Fibroblast of pulmonary artery (primary cell): ENCODE results near the gene GAB3.
"Not testable (repeated sequence)": the region's sequence is repeated elsewhere in the genome, so short reads cannot be mapped to it uniquely, and the experiment has no call there.

Source experiments
- DNase-seq: peaks from one replicate; pipeline ENCODE4 v3.0.0-alpha.2; 2010; ENCODE audit warnings: low read depth
- H3K4me3 ChIP-seq: replicated peaks from 2 replicates; pipeline ENCODE4 v1.5.1; 2011; ENCODE audit warnings: low read depth, mild to moderate bottlenecking, control low read depth, low read length, moderate library complexity
- CTCF ChIP-seq: IDR thresholded peaks from 2 replicates; pipeline ENCODE4 v1.5.1; 2011; ENCODE audit warnings: mild to moderate bottlenecking, control low read depth, low read length, inconsistent platforms; ENCODE audit errors: missing control alignments

GAB3 gene

GRCh38 chrX:154658957-154659356, 91.9 kb downstream of the GAB3 start:
- H3K4me3 ChIP-seq: no peak overlapping the region
- no peak for DNase-seq
- TF ChIP-seq CTCF: no peak

GRCh38 chrX:154658187-154658586, 92.7 kb downstream of the GAB3 start:
- no peak overlapping the region for H3K4me3 ChIP-seq
- DNase-seq: no peak
- no peak for TF ChIP-seq CTCF

GRCh38 chrX:154657226-154657805, 93.6 kb downstream of the GAB3 start:
- no peak overlapping the region for H3K4me3 ChIP-seq
- no peak for TF ChIP-seq CTCF
- DNase-seq: no peak

GRCh38 chrX:154655786-154656185, 95.1 kb downstream of the GAB3 start:
- no peak for DNase-seq
- H3K4me3 ChIP-seq: no peak overlapping the region
- TF ChIP-seq CTCF: no peak

- H3K4me3 ChIP-seq: no peak overlapping the region
- DNase-seq: no peak
- TF ChIP-seq CTCF: no peak
These were observed 95.5 kb downstream of the GAB3 start for GRCh38 chrX:154655346-154655745.

- DNase-seq: no peak
- TF ChIP-seq CTCF: no peak
- H3K4me3 ChIP-seq: no peak overlapping the region
These were observed 96.0 kb downstream of the GAB3 start for GRCh38 chrX:154654925-154655324.

- no peak overlapping the region for H3K4me3 ChIP-seq
- no peak for DNase-seq
- no peak for TF ChIP-seq CTCF
These were observed 96.5 kb downstream of the GAB3 start for GRCh38 chrX:154654372-154654771.

GRCh38 chrX:154653413-154653812, 97.5 kb downstream of the GAB3 start, which contains the start of gene CTAG2:
Gene CTAG2, minus strand, starts transcription at chrX:154653579. Its CDS starts 64 bp downstream, at chrX:154653515.
- DNase-seq: not testable (repeated sequence)

More at GRCh38 chrX:154653413-154653812, 97.5 kb downstream of the GAB3 start, which contains the start of gene CTAG2:
- not testable (repeated sequence) for H3K4me3 ChIP-seq
